Panc1 (cell line): Measurements from ENCODE around the gene IFT57.

Experiments used
- CTCF ChIP-seq: fragments of 450-650 bp; IDR thresholded peaks from 2 replicates; pipeline ENCODE4 v1.5.1; 2017; ENCODE audit warnings: mild to moderate bottlenecking
- POLR2AphosphoS5 ChIP-seq: IDR thresholded peaks from 2 replicates; pipeline ENCODE4 v1.6.1; 2012; ENCODE audit warnings: mild to moderate bottlenecking, low read depth, low read length, moderate library complexity

DNA sequence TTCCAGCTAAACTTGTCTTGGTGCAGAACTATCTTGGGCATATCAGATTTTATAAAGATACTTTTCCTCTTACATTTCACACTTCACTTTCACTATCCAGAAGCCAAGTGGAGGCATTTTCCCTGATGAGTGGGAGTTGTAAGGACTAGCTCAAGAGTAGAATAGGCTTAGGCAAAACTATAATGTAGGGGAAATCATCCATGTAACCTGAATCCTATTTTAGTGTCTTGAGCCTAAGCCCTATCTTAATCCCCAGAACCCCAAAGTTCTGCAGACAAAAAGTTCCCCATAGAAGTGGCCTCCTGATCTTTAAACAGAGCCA lies 89.2 kb downstream of the IFT57 start:
- TF ChIP-seq CTCF (no peak), POLR2AphosphoS5 (no peak)
